HepG2 (cell line): Measurements from ENCODE around the gene DCLK1. TPM values are rescaled to one million over a fixed set of nuclear protein-coding genes. Genes with fewer than 3 reads are reported as not detected.

Experiments
- ATAC-seq: fragments of 200-7000 bp; cut with Tn5 transposase; 3 replicates; pipeline ENCODE4 v1.9.1; 2020; ENCODE audit warnings: mild to moderate bottlenecking, moderate library complexity
- BruUV-seq: library from RNA; stranded (reverse); fragments of 400-500 nt; replicated peaks from 2 replicates; lab custom pipeline; 2021; lab: Mats Ljungman, UMichigan
- CTCF ChIA-PET: fragments of 300-600 bp; formaldehyde crosslinking; extraction: SDS; loops from one replicate; lab custom pipeline; 2021; ENCODE audit warnings: low total read pairs, inconsistent platforms, low intra/inter-chr PET ratio; lab: Yijun Ruan, JAX
- POLR2A ChIA-PET: fragments of 350-600 bp; sonication (Branson Sonifier 250); formaldehyde crosslinking; loops from one replicate; lab custom pipeline; 2020; ENCODE audit warnings: antibody characterized with exemption, inconsistent platforms; lab: Yijun Ruan, JAX
- DNase-seq: peaks from one replicate; pipeline ENCODE4 v3.0.0-alpha.2; 2015; ENCODE audit warnings: low spot score
- FAIRE-seq: peaks from 3 replicates; lab custom pipeline; 2011; peaks lifted over from hg19 to GRCh38; lab: Jason Lieb, UNC
- H2AFZ ChIP-seq: one replicate; pipeline ENCODE4 v1.6.1; 2011; ENCODE audit warnings: low read length, inconsistent platforms
- H3K27ac ChIP-seq: fragments of 300-600 bp; 3 replicates; pipeline ENCODE4 v1.8.0; 2011; ENCODE audit warnings: mixed run types, mild to moderate bottlenecking, mixed read lengths, low read length, inconsistent platforms; ENCODE audit not compliant: insufficient read depth; ENCODE audit errors: extremely low read length
- H3K27me3 ChIP-seq, 2 experiments: fragments of 200-600 bp in 1 of 2; 2 replicates in 1 of 2; 3 replicates in 1 of 2; pipeline versions ENCODE4 v1.6.0 to v1.8.0; 2011; ENCODE audit warnings: low read length in 2 of 2, mild to moderate bottlenecking in 2 of 2, moderate library complexity in 2 of 2, inconsistent platforms in 1 of 2; ENCODE audit not compliant: insufficient read depth in 2 of 2, control insufficient read depth in 1 of 2
- H3K36me3 ChIP-seq, 2 experiments: fragments of 200-600 bp in 1 of 2; replicated peaks in 1 of 2; 2 replicates in 1 of 2; 3 replicates in 1 of 2; pipeline versions ENCODE4 v1.5.1 to v1.8.0; 2011; ENCODE audit warnings: low read length in 2 of 2, inconsistent platforms in 1 of 2; ENCODE audit not compliant: insufficient read depth in 2 of 2, control insufficient read depth in 1 of 2
- H3K4me1 ChIP-seq: 2 replicates; pipeline ENCODE4 v1.5.1; 2012; ENCODE audit warnings: low read length, inconsistent platforms; ENCODE audit not compliant: insufficient read depth
- H3K4me2 ChIP-seq: 2 replicates; pipeline ENCODE4 v1.6.0; 2011; ENCODE audit warnings: low read depth, low read length, inconsistent platforms
- H3K4me3 ChIP-seq, 3 experiments: fragments of 200-600 bp in 1 of 3; sonication (generic), shearing (Covaris generic) in 1 of 3; replicated peaks in 1 of 3; 2 replicates each; pipeline ENCODE4 v1.5.1; 2011 to 2016; ENCODE audit warnings: low read length in 3 of 3, inconsistent platforms in 2 of 3, low read depth in 2 of 3, mild to moderate bottlenecking in 2 of 3, control low read depth in 1 of 3, mixed read lengths in 1 of 3; ENCODE audit not compliant: insufficient read depth in 1 of 3
- H3K79me2 ChIP-seq: one replicate; pipeline ENCODE4 v1.6.1; 2011; ENCODE audit warnings: low read length, inconsistent platforms; ENCODE audit not compliant: insufficient read depth
- H3K9ac ChIP-seq: 2 replicates; pipeline ENCODE4 v1.6.0; 2011; ENCODE audit warnings: mild to moderate bottlenecking, low read depth, low read length, inconsistent platforms; ENCODE audit not compliant: insufficient read depth
- H3K9me3 ChIP-seq: 2 replicates; pipeline ENCODE4 v1.5.1; 2012; ENCODE audit warnings: mild to moderate bottlenecking, low read length
- H4K20me1 ChIP-seq: 2 replicates; pipeline ENCODE4 v1.6.0; 2011; ENCODE audit warnings: inconsistent platforms, mild to moderate bottlenecking, low read length, moderate library complexity; ENCODE audit not compliant: insufficient read depth
- AHR ChIP-seq: IDR thresholded peaks from 2 replicates; pipeline ENCODE4 v1.6.1; 2018; ENCODE audit warnings: missing genetic modification reagents, missing compliant biosample characterization
- ARID2 ChIP-seq: sonication (generic); formaldehyde crosslinking; IDR thresholded peaks from 2 replicates; pipeline ENCODE4 v1.8.1; 2022; ENCODE audit warnings: mild to moderate bottlenecking, missing genetic modification reagents, borderline replicate concordance
- CENPX ChIP-seq: sonication (generic); formaldehyde crosslinking; IDR thresholded peaks from 2 replicates; pipeline ENCODE4 v1.9.0; 2021; ENCODE audit warnings: mild to moderate bottlenecking, missing genetic modification reagents, moderate library complexity
- RBM39 ChIP-seq: fragments of 200-400 bp; formaldehyde crosslinking; IDR thresholded peaks from one replicate; pipeline ENCODE4 v1.6.1; 2018; ENCODE audit warnings: antibody characterized with exemption, mild to moderate bottlenecking, low read depth, low read length; ENCODE audit not compliant: poor library complexity, severe bottlenecking
- SRF ChIP-seq: IDR thresholded peaks from 2 replicates; pipeline ENCODE4 v1.6.1; 2011; ENCODE audit warnings: mild to moderate bottlenecking, low read depth, low read length, moderate library complexity
- ZBTB8A ChIP-seq: sonication (generic); formaldehyde crosslinking; IDR thresholded peaks from 2 replicates; pipeline ENCODE4 v1.4.0; 2020; ENCODE audit warnings: mild to moderate bottlenecking, low read depth, missing genetic modification reagents, borderline replicate concordance
- ZNF549 ChIP-seq: sonication (generic); formaldehyde crosslinking; IDR thresholded peaks from 2 replicates; pipeline ENCODE4 v1.5.0; 2020; ENCODE audit warnings: missing genetic modification reagents
- ZNF777 ChIP-seq: sonication (generic); formaldehyde crosslinking; IDR thresholded peaks from 2 replicates; pipeline ENCODE4 v1.4.0; 2020; ENCODE audit warnings: missing genetic modification reagents
- WGBS: methylation state at CpG from one replicate; pipeline ENCODE4 v1.1.6; 2017; ENCODE audit warnings: low lambda C conversion rate; 5-methylcytosine and 5-hydroxymethylcytosine counted together
- in situ Hi-C: cut with HindIII; loops from 2 replicates; pipeline ENCODE4 v1.10.0; 2017; ENCODE audit warnings: low pct_unique_long_range_greater_than_20kb; ENCODE audit not compliant: extremely low pct_ligation_motif_present
- intact Hi-C: fragments of 100-400 bp; cut with micrococcal nuclease; formaldehyde crosslinking; loops from one replicate; pipeline ENCODE4 v1.10.0; 2022; ENCODE audit not compliant: unreplicated experiment
- polyA plus RNA-seq, 8 experiments: library from polyadenylated mRNA; depleted of rRNA in 3 of 8; stranded (reverse) in 7 of 8; unstranded in 1 of 8; fragments of >200 nt; fragmentation: Illumina TruSeq in 4 of 8; extraction: Trizol in 4 of 8; gene quantifications; 2 replicates each; pipeline versions ENCODE4 v1.2.1 to v1.2.3, GENCODE V29; 2011 to 2016; ENCODE audit warnings: low read depth in 4 of 8, missing spikeins in 1 of 8, mixed read lengths in 1 of 8; ENCODE audit not compliant: insufficient read depth in 1 of 8
- total RNA-seq, 5 experiments: library from RNA; depleted of rRNA; stranded (reverse); fragments of >200 nt; fragmentation: Illumina TruSeq; extraction: Trizol; gene quantifications; 2 replicates each; pipeline ENCODE4 v1.2.3, GENCODE V29; 2016; ENCODE audit warnings: low read depth in 1 of 5
- TF ChIP-seq, protein P1 (sequence below): sonication (generic); formaldehyde crosslinking; IDR thresholded peaks from 2 replicates; pipeline ENCODE4 v1.5.0; 2020; ENCODE audit warnings: missing genetic modification reagents
- TF ChIP-seq, protein P2 (sequence below): sonication (generic); formaldehyde crosslinking; IDR thresholded peaks from 2 replicates; pipeline ENCODE4 v1.5.0; 2020; ENCODE audit warnings: missing genetic modification reagents, mild to moderate bottlenecking, borderline replicate concordance

The DCLK1 gene
- total and polyA plus RNA-seq, 2 of the 13 experiments (the other 11 are each of a cell fraction or from before 2014, with no cell fraction given), result not detected

DNA sequence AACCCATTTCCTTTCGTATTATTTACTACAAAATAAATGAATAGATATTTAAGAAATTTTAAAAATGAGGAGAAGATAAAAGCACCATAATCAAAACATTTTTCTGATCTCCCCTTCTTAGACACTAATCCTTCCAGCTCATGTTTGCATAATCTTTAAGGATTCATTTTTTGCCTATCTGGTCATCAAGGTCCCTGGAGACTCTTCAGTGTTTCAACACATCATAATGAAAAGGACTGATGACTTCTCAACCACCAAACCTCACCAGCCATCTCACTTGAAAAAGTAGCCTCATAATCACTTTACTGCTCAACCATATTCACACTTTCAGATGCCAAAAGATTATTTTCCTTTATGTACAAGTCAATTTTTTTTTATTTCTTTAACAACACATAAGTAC is 80.1 kb downstream of the DCLK1 start:
- TF ChIP-seq, protein P1, sequence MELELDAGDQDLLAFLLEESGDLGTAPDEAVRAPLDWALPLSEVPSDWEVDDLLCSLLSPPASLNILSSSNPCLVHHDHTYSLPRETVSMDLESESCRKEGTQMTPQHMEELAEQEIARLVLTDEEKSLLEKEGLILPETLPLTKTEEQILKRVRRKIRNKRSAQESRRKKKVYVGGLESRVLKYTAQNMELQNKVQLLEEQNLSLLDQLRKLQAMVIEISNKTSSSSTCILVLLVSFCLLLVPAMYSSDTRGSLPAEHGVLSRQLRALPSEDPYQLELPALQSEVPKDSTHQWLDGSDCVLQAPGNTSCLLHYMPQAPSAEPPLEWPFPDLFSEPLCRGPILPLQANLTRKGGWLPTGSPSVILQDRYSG, result no peak
- no peak for TF ChIP-seq ZBTB8A (CRISPR knock-in tag)
- TF ChIP-seq ZNF777 (CRISPR knock-in tag), result no peak
- TF ChIP-seq RBM39, result no peak
- no peak for TF ChIP-seq ZNF549
- no peak for TF ChIP-seq ARID2
- TF ChIP-seq, protein P2, sequence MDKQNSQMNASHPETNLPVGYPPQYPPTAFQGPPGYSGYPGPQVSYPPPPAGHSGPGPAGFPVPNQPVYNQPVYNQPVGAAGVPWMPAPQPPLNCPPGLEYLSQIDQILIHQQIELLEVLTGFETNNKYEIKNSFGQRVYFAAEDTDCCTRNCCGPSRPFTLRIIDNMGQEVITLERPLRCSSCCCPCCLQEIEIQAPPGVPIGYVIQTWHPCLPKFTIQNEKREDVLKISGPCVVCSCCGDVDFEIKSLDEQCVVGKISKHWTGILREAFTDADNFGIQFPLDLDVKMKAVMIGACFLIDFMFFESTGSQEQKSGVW (CRISPR knock-in tag), result no peak
- TF ChIP-seq SRF, result no peak
- TF ChIP-seq CENPX (CRISPR knock-in tag), result no peak
- no peak for TF ChIP-seq AHR (CRISPR knock-in tag)
- Histone ChIP-seq H4K20me1 (no peaks in the 10 kb centered on the region), H3K4me1 (no peaks in the 10 kb centered on the region), H3K79me2 (no peaks in the 10 kb centered on the region), H3K36me3 (no peaks in the 10 kb centered on the region), H3K4me3 (no peak overlapping the region), H3K27me3 (no peaks in the 10 kb centered on the region), H3K9ac (no peak overlapping the region), H2AFZ (no peak overlapping the region), H3K27ac (no peak overlapping the region), H3K4me2 (no peak overlapping the region), H3K9me3 (no peaks in the 10 kb centered on the region)
- ATAC-seq, result no peak
- POLR2A ChIA-PET, result no interaction called here
- CTCF ChIA-PET, result no interaction called here
- no peak for DNase-seq
- BruUV-seq, result no TSS peak
- intact Hi-C loops, result no loop called here
- WGBS, result 0% methylated on average over 1 of the region's 1 CpG
- in situ Hi-C loops, result no loop called here
- FAIRE-seq, result no peak
